Kidney (tissue), 14 donors: ENCODE data around the gene BIRC6. TPM values are rescaled to one million over a fixed set of nuclear protein-coding genes. Genes with fewer than 3 reads are reported as not detected.
A peak's percentile ranks its signal among the peaks of the same experiment; 100 is the strongest.
"Not testable (repeated sequence)": the region's sequence is repeated elsewhere in the genome, so short reads cannot be mapped to it uniquely, and the experiment has no call there.

Experiments
- DNase-seq, 5 donors: peaks; one replicate each; pipeline ENCODE4 v3.0.0-alpha.2; 2013 to 2020
- FAIRE-seq: peaks from 2 replicates; lab custom pipeline; 2012; peaks lifted over from hg19 to GRCh38; lab: Jason Lieb, UNC
- H3K27ac ChIP-seq, 2 donors: one replicate each; pipeline ENCODE4 v1.7.0; 2013; ENCODE audit warnings: low read depth in 2 of 2, low read length in 2 of 2, inconsistent platforms in 1 of 2
- H3K27me3 ChIP-seq: one replicate; pipeline ENCODE4 v1.7.1; 2013; ENCODE audit warnings: low read length, inconsistent platforms; ENCODE audit not compliant: control insufficient read depth, insufficient read depth
- H3K36me3 ChIP-seq, 3 donors: one replicate each; pipeline versions ENCODE4 v1.7.0 to v1.7.1; 2013; ENCODE audit warnings: low read length in 3 of 3, control low read depth in 1 of 3, inconsistent platforms in 1 of 3; ENCODE audit not compliant: insufficient read depth in 3 of 3, control insufficient read depth in 2 of 3
- H3K4me1 ChIP-seq, 3 donors: one replicate each; pipeline versions ENCODE4 v1.7.0 to v1.7.1; 2013; ENCODE audit warnings: low read length in 3 of 3, inconsistent platforms in 1 of 3, low read depth in 1 of 3; ENCODE audit not compliant: control insufficient read depth in 2 of 3, insufficient read depth in 2 of 3
- H3K4me3 ChIP-seq, 3 donors: one replicate each; pipeline versions ENCODE4 v1.7.0 to v1.8.1; 2013; ENCODE audit warnings: low read length in 3 of 3, control low read depth in 1 of 3, inconsistent platforms in 1 of 3
- H3K9ac ChIP-seq, 3 donors: one replicate each; pipeline versions ENCODE4 v1.7.0 to v1.7.1; 2013; ENCODE audit warnings: low read length in 3 of 3, control low read depth in 1 of 3, inconsistent platforms in 1 of 3
- H3K9me3 ChIP-seq, 3 donors: one replicate each; pipeline versions ENCODE4 v1.7.0 to v1.7.1; 2013; ENCODE audit warnings: low read length in 3 of 3, control low read depth in 1 of 3, inconsistent platforms in 1 of 3; ENCODE audit not compliant: control insufficient read depth in 2 of 3, insufficient read depth in 1 of 3
- intact Hi-C: fragments of 100-400 bp; cut with DNase I; formaldehyde crosslinking; loops from one replicate; pipeline ENCODE4 v1.11.1; 2022
- polyA plus RNA-seq: library from polyadenylated mRNA; stranded (reverse); fragments of 350-450 nt; fragmentation: Illumina TruSeq; extraction: RNeasy Lipid Tissue Mini Kit (QIAGEN cat#74804); gene quantifications from one replicate; pipeline ENCODE4 v1.2.3, GENCODE V29; 2014; ENCODE audit warnings: low read depth, low replicate concordance; ENCODE audit not compliant: insufficient read depth
- total RNA-seq: library from RNA; stranded (reverse); fragmentation: NEBNext Ultra II Directional; extraction: Animal tissue kit (Norgen Biotek cat#: 25700); gene quantifications from one replicate; pipeline ENCODE4 v1.2.1, GENCODE V29; 2021
- TF ChIP-seq, protein P1 (sequence below): IDR thresholded peaks from 3 replicates; pipeline ENCODE4 v1.5.1; 2012; ENCODE audit warnings: mild to moderate bottlenecking, moderate library complexity, borderline replicate concordance; ENCODE audit not compliant: insufficient read depth; ENCODE audit errors: extremely low read depth
- donor health status: control.
- donor health status: control.
- donor health status: control.
- donor health status: control.
- donor health status: control.
- donor health status: DM: yes; HTN: yes; CAD: no.
- donor health status: Normal renal cell carcinoma (clear cell type).

BIRC6 gene
- total and polyA plus RNA-seq, 2 donors from 2014 or later, result 12.8 to 113 TPM

DNA sequence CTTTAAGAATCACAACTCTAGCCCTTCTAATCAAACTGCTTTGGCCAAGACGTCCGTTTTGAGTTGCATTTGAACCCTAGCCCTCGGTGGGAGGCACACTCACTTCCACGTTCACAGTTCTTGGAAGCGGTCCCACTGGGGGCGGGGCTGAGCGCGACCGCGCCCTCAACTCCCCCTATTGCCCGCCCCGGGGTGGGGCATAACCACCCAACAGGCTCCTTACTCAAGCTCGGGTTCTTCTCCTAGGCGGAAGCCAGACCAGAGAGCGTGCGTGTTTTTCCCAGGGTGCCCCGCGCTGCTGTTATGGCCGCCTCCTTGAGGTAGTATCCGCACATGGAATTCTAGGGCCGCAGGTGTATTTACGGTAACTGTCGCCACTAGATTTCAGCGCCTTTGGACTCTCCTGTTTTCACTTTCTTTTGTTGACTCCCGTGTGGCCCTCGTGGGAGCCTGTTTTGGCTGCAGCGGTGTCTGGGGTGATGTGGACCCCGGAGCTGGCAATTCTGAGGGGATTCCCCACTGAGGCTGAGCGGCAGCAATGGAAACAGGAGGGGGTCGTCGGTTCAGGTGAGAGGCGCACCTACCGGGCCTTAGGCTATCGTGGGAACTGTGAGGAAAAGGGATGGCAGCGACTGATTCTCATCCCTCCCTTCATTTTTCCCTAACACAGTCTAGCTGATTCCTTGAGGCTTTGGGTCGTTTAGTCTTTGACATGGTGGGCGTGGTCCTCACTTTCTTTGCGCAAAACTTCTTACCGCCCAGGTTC is 271.2 kb downstream of the BIRC6 start, which contains the start of gene TTC27:
TTC27 (plus strand) TSS at position 237 of the 766 bp plus-strand sequence; CDS start at position 480, 243 bp downstream.
- H3K9ac ChIP-seq, result peak within 1 kb of the TSS; percentile 89 to 96 (median 92)
- H3K4me3 ChIP-seq, result peak within 1 kb of the TSS; percentile 92 to 100 (median 99)
- TF ChIP-seq, protein P1, sequence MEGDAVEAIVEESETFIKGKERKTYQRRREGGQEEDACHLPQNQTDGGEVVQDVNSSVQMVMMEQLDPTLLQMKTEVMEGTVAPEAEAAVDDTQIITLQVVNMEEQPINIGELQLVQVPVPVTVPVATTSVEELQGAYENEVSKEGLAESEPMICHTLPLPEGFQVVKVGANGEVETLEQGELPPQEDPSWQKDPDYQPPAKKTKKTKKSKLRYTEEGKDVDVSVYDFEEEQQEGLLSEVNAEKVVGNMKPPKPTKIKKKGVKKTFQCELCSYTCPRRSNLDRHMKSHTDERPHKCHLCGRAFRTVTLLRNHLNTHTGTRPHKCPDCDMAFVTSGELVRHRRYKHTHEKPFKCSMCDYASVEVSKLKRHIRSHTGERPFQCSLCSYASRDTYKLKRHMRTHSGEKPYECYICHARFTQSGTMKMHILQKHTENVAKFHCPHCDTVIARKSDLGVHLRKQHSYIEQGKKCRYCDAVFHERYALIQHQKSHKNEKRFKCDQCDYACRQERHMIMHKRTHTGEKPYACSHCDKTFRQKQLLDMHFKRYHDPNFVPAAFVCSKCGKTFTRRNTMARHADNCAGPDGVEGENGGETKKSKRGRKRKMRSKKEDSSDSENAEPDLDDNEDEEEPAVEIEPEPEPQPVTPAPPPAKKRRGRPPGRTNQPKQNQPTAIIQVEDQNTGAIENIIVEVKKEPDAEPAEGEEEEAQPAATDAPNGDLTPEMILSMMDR, result peak; percentile 0
- intact Hi-C loops, result no loop called here
- DNase-seq, result peak; percentile 95 to 98 (median 97)
- FAIRE-seq, result peak; percentile 95
- H3K27ac ChIP-seq, result peak within 1 kb of the TSS in 1 of 2 donors; percentile 9
- H3K4me1 ChIP-seq, result peaks cover 0 to 2% (median 0%) of the 10 kb centered on the region in 3 donors
- H3K27me3 ChIP-seq, result no peaks in the 10 kb centered on the region
- H3K9me3 ChIP-seq, result no peaks in the 10 kb centered on the region
- H3K36me3 ChIP-seq, result peaks cover 0 to 3% (median 0%) of the 10 kb centered on the region in 3 donors

DNA sequence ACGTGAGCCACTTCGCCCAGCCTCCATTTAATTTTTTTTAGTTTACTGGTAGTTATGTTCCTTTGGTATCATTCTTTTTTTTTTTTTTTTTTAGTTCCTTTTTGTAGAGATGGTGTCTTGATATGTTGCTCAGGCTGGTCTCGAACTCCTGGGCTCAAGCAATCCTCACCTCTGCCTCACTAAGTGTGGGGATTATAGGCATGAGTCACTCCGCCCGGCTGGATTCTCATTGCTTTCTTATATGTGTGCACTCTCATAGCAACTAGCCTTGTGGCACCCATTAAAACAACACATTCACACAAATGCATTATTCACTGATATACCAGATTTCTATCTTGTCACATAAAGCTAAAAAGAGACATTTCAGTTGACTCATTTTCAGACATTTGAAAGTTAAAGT is 275.3 kb downstream of the BIRC6 start:
- TF ChIP-seq, protein P1, result no peak
- Histone ChIP-seq H3K4me3 (no peak overlapping the region), H3K27me3 (no peaks in the 10 kb centered on the region), H3K9me3 (no peaks in the 10 kb centered on the region), H3K36me3 (peaks cover 0 to 6% (median 3%) of the 10 kb centered on the region in 3 donors), H3K9ac (no peak overlapping the region), H3K4me1 (peaks cover 0 to 2% (median 0%) of the 10 kb centered on the region in 3 donors), H3K27ac (no peak overlapping the region)
- DNase-seq (no peak), FAIRE-seq (no peak)
- intact Hi-C loops, result no loop called here

DNA sequence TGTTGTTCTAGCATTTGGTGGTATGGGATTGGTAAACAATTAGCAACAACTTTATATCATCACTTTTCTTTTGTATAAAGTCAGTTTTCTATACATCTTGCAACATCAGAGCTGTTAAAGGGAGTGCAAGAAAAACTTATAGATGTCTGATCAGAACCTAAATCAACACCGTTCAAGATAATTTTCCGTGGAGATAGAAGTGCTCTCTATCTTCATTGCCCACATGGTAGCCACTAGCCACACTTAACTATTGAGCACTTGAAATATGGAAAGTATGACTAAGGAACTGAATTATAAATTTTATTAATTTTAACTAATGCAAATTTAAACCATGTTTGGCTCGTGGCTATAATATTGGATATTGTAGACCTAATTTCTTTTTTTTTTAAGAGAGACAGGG is 276.2 kb downstream of the BIRC6 start:
- Histone ChIP-seq H3K27ac (no peak overlapping the region), H3K36me3 (peaks cover 0 to 6% (median 6%) of the 10 kb centered on the region in 3 donors), H3K9me3 (no peaks in the 10 kb centered on the region), H3K4me3 (no peak overlapping the region), H3K4me1 (peaks cover 0 to 2% (median 0%) of the 10 kb centered on the region in 3 donors), H3K27me3 (no peaks in the 10 kb centered on the region), H3K9ac (no peak overlapping the region)
- intact Hi-C loops, result no loop called here
- DNase-seq (no peak), FAIRE-seq (no peak)
- TF ChIP-seq, protein P1, result no peak

DNA sequence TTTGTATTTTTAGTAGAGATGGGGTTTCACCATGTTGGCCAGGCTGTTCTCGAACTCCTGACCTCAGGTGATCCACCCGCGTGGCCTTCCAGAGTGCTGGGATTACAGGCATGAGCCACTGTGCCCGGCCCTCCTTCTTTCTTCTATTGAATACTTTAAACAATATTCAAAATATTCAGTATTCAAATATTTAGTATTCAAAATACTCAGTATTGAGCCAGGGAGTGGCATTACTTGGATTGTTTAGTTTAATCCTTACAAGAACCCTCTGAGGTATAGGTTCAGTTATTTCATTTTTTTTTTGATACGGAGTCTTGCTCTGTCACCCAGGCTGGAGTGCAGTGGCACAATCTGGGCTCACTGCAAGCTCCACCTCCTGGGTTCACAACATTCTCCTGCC is 281.7 kb downstream of the BIRC6 start:
- H3K27me3 ChIP-seq, DNase-seq, H3K9ac ChIP-seq, H3K4me1 ChIP-seq, intact Hi-C loops, H3K9me3 ChIP-seq, FAIRE-seq, H3K27ac ChIP-seq, H3K4me3 ChIP-seq: not testable (repeated sequence)
- H3K36me3 ChIP-seq, result peaks cover 4 to 16% (median 5%) of the 10 kb centered on the region in 3 donors
